ENCODE data around the gene TAC3.
"Not testable (repeated sequence)": the region's sequence is repeated elsewhere in the genome, so short reads cannot be mapped to it uniquely, and the experiment has no call there.

The TAC3 gene

DNA sequence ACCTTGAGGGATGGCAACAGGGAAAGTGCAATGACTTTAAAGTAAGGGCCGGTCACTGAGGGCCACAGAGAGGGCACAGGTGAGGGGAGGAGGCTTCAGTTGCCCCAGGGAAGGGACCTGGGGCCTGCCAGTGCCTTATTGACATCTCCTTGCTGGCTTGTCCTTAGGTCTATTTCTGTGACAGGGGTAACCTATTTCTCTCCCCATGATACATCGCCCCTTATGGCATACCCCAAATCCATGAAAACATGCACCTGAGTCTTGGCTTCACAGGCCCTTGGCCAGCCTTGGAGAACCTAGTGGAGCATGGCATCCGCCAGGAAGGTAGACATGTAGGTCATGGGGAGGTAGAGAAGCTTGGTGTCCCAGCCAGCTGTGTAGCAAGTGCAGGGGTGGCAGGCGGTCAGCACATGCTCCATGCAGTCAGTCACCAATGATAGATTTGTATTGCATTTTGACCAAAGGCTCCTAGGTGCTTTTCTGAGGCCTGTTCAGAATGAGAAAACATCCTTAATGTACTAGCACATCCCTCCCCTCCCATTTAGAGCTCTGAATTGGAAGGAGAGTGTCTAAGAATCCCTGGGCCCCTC lies 35.3 kb downstream of the TAC3 start:
- no peak for FAIRE-seq

DNA sequence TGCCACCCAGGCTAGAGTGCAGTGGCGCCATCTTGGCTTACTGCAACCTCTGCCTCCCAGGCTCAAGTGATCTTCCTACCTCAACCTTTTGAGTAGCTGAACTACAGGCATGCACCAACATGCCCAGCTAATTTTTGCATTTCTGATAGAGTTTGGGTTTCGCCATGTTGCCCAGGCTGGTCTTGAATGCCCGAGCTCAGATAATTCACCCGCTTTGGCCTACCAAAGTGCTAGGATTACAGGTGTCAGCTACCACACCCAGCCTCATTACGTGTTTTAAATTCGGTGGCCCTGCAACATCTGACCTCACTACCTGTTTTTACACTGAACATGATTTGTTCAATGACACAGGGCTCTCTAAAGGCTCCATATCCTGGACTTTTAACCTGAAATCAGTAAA lies 36.1 kb downstream of the TAC3 start:
- no peak for FAIRE-seq

- FAIRE-seq = no peak
Observed at GRCh38 chr12:56979628-56980027, 36.7 kb downstream of the TAC3 start.

DNA sequence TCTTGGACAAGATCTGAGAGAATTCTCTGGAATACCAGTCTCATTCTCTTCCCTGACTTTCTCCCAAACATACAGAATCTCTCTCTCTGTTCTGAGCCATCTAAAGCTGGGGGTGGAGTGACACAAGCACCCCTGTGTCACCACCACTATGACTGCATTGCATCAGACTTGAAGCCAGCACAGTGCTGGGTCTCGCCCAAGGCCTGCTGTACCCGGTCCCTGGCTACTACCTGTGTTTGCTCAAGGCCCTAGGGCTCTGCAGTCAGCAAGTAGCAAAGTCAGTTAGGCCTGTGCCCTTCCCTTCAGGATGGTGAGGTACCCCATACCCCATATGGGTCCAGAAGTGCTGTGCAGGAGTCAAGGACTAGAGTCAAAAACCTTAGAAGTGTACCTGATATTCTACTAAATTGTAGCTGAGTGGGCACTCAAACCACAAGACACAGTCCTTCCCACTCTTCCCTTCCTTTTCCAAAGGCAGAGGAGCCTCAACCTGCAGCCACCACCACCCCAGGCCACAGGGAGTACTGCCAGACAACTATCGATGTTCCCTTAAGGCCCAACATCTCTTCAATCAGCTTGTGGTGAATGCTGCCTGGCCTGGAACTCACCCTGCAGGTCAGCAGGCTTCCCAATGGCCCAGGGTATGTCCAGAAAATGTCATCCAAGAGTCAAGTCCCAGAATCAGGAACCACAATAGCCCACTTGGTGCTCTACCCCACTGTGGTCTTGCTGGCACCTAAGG lies 37.8 kb downstream of the TAC3 start:
- FAIRE-seq = no peak

DNA sequence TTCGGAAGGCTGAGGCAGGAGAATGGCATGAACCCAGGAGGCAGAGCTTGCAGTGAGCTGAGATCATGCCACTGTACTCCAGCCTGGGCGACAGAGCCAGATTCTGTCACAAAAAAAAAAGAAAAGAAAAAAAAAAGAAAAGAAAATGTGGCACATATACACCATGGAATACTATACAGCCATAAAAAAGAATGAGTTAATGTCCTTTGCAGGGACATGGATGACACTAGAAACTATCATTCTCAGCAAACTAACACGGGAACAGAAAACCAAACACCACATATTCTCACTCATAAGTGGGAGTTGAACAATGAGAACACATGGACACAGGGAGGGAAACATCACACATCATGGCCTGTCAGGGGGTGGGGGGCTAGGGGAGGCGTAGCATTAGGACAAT lies 39.0 kb downstream of the TAC3 start:
- not testable (repeated sequence) for FAIRE-seq

GRCh38 chr12:56974224-56974623 lies 42.1 kb downstream of the TAC3 start:
- not testable (repeated sequence) for FAIRE-seq

DNA sequence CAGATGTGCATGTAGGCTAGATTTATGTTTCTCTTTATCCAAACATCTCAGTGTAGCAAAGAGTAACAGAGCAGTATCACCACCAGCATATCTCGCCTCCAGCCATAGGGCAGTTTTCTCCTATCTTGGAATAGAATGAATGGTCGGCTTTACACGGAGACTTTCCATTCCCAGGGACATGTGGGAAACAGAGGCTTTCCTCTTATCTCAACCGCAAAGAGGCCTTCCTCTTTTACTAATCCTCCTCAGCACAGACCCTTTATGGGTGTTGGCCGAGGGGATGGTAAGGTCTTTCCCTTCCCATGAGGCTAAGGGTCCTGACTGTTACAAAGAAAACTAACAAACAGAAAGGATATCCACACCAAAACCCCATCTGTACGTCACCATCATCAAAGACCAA lies 47.4 kb downstream of the TAC3 start:
- not testable (repeated sequence) for FAIRE-seq

DNA sequence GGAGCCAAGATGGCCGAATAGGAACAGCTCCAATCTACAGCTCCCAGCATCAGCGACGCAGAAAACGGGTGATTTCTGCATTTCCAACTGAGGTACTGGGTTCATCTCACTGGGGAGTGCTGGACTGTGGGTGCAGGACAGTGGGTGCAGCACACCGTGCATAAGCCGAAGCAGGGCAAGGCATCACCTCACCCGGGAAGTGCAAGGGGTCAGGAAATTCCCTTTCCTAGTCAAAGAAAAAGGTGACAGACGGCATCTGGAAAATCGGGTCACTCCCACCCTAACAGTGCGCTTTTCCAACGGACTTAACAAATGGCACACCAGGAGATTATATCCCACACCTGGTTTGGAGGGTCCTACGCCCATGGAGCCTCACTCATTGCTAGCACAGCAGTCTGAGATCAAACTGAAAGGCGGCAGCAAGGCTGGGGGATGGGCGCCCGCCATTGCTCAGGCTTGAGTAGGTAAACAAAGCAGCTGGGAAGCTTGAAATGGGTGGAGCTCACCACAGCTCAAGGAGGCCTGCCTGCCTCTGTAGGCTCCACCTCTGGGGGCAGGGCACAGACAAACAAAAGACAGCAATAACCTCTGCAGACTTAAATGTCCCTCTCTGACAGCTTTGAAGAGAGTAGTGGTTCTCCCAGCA lies 50.2 kb downstream of the TAC3 start:
- FAIRE-seq = not testable (repeated sequence)

DNA sequence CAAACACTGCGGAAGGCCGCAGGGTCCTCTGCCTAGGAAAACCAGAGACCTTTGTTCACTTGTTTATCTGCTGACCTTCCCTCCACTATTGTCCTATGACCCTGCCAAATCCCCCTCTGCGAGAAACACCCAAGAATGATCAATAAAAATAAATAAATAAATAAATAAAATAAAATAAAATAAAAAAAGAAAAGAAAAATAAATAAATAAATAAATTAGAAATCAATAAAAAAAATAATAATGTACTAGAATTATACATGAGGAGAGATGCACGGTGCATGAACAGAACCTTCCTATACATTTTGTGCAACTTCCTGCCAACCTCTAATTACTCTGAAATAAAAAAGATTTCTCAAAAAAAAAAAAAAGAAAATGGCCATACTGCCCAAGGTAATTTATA lies 51.2 kb downstream of the TAC3 start:
- not testable (repeated sequence) for FAIRE-seq

DNA sequence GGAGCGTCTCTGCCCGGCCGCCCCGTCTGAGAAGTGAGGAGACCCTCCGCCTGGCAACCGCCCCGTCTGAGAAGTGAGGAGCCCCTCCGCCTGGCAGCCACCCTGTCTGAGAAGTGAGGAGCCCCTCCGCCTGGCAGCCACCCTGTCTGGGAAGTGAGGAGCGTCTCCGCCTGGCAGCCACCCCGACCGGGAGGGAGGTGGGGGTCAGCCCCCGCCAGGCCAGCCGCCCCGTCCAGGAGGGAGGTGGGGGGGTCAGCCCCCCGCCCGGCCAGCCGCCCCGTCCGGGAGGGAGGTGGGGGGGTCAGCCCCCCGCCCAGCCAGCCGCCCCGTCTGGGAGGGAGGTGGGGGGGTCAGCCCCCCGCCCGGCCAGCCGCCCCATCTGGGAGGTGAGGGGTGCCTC lies 52.8 kb downstream of the TAC3 start:
- not testable (repeated sequence) for FAIRE-seq

DNA sequence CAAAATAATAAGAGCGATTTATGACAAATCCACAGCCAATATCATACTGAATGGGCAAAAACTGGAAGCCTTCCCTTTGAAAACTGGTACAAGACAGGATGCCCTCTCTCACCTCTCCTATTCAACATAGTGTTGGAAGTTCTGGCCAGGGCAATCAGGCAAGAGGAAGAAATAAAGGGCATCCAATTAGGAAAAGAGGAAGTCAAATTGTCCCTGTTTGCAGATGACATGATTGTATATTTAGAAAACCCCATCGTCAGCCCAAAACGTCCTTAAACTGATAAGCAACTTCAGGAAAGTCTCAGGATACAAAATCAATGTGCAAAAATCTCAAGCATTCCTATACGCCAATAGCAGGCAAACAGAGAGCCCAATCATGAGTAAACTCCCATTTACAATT lies 54.1 kb downstream of the TAC3 start:
- not testable (repeated sequence) for FAIRE-seq

Measured in G401.6 (cell line).